ENCODE measurements around the gene NIT1.

NIT1 gene

DNA sequence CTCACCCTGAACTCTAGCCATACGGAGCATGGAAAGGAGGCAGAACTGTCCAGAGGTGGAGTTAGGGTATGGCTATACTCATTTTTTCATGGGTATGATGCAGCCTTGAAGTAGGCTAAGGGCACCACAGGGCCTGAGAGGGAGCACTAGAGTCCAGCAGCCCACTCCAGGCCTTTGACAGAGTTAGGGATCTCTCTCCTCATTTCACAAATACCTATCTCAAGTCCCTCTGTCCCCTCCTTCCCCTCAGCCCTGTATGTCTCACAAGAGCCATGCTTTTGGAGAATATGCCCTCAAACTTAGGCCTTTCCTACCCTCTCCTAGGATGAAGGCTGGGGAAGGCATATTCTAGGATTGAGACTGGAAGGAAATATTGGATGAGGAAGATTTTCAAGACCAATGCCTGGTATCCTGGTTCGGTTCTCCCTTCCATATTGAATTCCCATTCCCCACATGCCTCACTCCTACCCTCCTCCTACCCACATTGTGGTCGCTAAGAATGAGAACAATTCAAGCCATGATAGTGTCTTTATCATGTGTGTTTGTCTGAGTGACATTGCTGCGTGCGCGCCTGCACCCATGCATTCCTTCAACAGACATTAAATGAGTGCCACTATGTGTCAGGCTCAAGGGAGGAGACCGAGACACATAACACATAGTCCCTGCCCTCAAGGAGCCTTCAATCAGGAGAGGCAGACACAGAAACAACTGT lies 26.0 kb upstream of the NIT1 start:
- no peak overlapping the region for H3K27ac ChIP-seq (ENCODE audit: low read length)
- no peaks in the 10 kb centered on the region for H3K27me3 ChIP-seq (replicated peaks; ENCODE audit: insufficient read depth, low read length)
- H3K9me3 ChIP-seq (replicated peaks; ENCODE audit: insufficient read depth, low read length), result no peaks in the 10 kb centered on the region
- H3K4me2 ChIP-seq (ENCODE audit: low read depth, low read length), result no peak overlapping the region
- H2AFZ ChIP-seq (ENCODE audit: low read length), result no peak overlapping the region
- no peaks in the 10 kb centered on the region for H3K9me2 ChIP-seq (replicated peaks; ENCODE audit: insufficient read depth, low read length)
- H3K9ac ChIP-seq (ENCODE audit: low read length), result no peak overlapping the region
- H3K4me3 ChIP-seq (ENCODE audit: low read length), result no peak overlapping the region
- peaks cover 4% of the 10 kb centered on the region; the same call in 1 of the 2 replicates for H3K4me1 ChIP-seq (ENCODE audit: low read length)
- no peaks in the 10 kb centered on the region; the same call in 1 of the 2 replicates for H3F3A ChIP-seq (ENCODE audit: insufficient read depth, low read length)
- no peak for DNase-seq
- TF ChIP-seq EZH2 (optimal IDR thresholded peaks at IDR 0.05; ENCODE audit: low read depth, low read length) (no peak), EZH2phosphoT487 (IDR thresholded peaks at IDR 0.05; ENCODE audit: low read length) (no peak)
- TF ChIP-seq, protein P1, sequence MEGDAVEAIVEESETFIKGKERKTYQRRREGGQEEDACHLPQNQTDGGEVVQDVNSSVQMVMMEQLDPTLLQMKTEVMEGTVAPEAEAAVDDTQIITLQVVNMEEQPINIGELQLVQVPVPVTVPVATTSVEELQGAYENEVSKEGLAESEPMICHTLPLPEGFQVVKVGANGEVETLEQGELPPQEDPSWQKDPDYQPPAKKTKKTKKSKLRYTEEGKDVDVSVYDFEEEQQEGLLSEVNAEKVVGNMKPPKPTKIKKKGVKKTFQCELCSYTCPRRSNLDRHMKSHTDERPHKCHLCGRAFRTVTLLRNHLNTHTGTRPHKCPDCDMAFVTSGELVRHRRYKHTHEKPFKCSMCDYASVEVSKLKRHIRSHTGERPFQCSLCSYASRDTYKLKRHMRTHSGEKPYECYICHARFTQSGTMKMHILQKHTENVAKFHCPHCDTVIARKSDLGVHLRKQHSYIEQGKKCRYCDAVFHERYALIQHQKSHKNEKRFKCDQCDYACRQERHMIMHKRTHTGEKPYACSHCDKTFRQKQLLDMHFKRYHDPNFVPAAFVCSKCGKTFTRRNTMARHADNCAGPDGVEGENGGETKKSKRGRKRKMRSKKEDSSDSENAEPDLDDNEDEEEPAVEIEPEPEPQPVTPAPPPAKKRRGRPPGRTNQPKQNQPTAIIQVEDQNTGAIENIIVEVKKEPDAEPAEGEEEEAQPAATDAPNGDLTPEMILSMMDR (IDR thresholded peaks at IDR 0.05; ENCODE audit: low read length), result no peak
- H3K36me3 ChIP-seq (replicated peaks; ENCODE audit: insufficient read depth, low read length), result no peaks in the 10 kb centered on the region
- H4K20me1 ChIP-seq (ENCODE audit: insufficient read depth, low read length), result no peaks in the 10 kb centered on the region
- H3K79me2 ChIP-seq (ENCODE audit: low read length), result no peaks in the 10 kb centered on the region

DNA sequence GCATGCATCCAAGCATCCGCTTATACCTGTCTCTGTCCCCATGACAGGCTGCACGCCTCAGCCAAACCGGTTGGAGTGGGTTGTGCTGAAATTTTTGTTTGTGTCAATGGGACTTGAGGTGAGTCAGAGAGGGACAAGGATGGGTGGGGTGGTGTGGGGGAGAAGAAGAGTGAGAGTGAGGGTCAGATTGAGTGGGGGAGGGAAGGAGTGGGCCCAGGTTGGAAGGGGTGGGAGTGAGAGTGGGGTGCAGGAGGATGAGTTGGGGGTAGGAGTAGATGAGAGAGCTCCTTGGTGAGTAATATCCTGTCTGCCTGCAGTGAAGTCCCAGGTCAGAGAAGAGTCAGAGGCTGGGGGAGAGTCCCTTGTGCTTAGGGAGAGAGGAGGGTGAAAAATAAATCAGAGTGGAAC lies 25.3 kb upstream of the NIT1 start:
- DNase-seq, result no peak
- H3K79me2 ChIP-seq (ENCODE audit: low read length), result no peaks in the 10 kb centered on the region
- TF ChIP-seq EZH2phosphoT487 (IDR thresholded peaks at IDR 0.05; ENCODE audit: low read length) (no peak), EZH2 (optimal IDR thresholded peaks at IDR 0.05; ENCODE audit: low read depth, low read length) (no peak)
- TF ChIP-seq, protein P1 (IDR thresholded peaks at IDR 0.05; ENCODE audit: low read length), result no peak
- no peak overlapping the region for H3K9ac ChIP-seq (ENCODE audit: low read length)
- H3K4me3 ChIP-seq (ENCODE audit: low read length), result no peak overlapping the region
- peaks cover under 1% of the 10 kb centered on the region for H3F3A ChIP-seq (ENCODE audit: insufficient read depth, low read length)
- H3K9me3 ChIP-seq (replicated peaks; ENCODE audit: insufficient read depth, low read length), result no peaks in the 10 kb centered on the region
- H4K20me1 ChIP-seq (ENCODE audit: insufficient read depth, low read length), result no peaks in the 10 kb centered on the region
- H3K4me2 ChIP-seq (ENCODE audit: low read depth, low read length), result no peak overlapping the region
- no peaks in the 10 kb centered on the region for H3K9me2 ChIP-seq (replicated peaks; ENCODE audit: insufficient read depth, low read length)
- H2AFZ ChIP-seq (ENCODE audit: low read length), result no peak overlapping the region
- H3K4me1 ChIP-seq (ENCODE audit: low read length), result peaks cover 10% of the 10 kb centered on the region
- H3K36me3 ChIP-seq (replicated peaks; ENCODE audit: insufficient read depth, low read length), result no peaks in the 10 kb centered on the region
- no peaks in the 10 kb centered on the region for H3K27me3 ChIP-seq (replicated peaks; ENCODE audit: insufficient read depth, low read length)
- H3K27ac ChIP-seq (ENCODE audit: low read length), result no peak overlapping the region

DNA sequence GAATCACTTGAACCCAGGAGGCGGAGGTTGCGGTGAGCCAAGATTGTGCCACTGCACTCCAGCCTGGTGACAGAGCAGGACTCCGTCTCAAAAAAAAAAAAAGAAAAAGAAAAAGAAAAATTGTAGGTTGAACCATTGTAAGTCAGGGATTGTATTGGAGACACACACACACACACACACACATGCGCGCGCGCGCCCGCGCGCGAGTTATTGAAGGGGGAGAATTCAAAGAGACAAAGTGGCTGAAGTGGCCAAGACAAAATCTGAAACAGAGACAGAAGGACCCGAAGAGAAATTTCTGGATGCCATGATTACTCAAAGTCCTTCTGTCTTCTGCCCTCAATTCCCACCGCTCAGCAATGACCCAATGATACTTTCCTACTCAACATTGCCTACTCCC lies 23.4 kb upstream of the NIT1 start:
- Histone ChIP-seq H3K79me2 (ENCODE audit: low read length) (no peaks in the 10 kb centered on the region), H2AFZ (ENCODE audit: low read length) (no peak overlapping the region), H4K20me1 (ENCODE audit: insufficient read depth, low read length) (no peaks in the 10 kb centered on the region), H3K9me3 (replicated peaks; ENCODE audit: insufficient read depth, low read length) (no peaks in the 10 kb centered on the region), H3K4me3 (ENCODE audit: low read length) (no peak overlapping the region), H3K4me1 (ENCODE audit: low read length) (peaks cover 14% of the 10 kb centered on the region), H3K9me2 (replicated peaks; ENCODE audit: insufficient read depth, low read length) (no peaks in the 10 kb centered on the region), H3K27ac (ENCODE audit: low read length) (no peak overlapping the region), H3K9ac (ENCODE audit: low read length) (no peak overlapping the region), H3K4me2 (ENCODE audit: low read depth, low read length) (no peak overlapping the region), H3F3A (ENCODE audit: insufficient read depth, low read length) (peaks cover 16% of the 10 kb centered on the region), H3K36me3 (replicated peaks; ENCODE audit: insufficient read depth, low read length) (no peaks in the 10 kb centered on the region), H3K27me3 (replicated peaks; ENCODE audit: insufficient read depth, low read length) (no peaks in the 10 kb centered on the region)
- no peak for TF ChIP-seq EZH2phosphoT487 (IDR thresholded peaks at IDR 0.05; ENCODE audit: low read length)
- no peak for TF ChIP-seq EZH2 (optimal IDR thresholded peaks at IDR 0.05; ENCODE audit: low read depth, low read length)
- TF ChIP-seq, protein P1 (IDR thresholded peaks at IDR 0.05; ENCODE audit: low read length), result no peak
- no peak for DNase-seq

All from MM.1S (cell line).